Fibroblast of lung (primary cell): ENCODE results near the gene XPNPEP2. TPM values are rescaled to one million over a fixed set of nuclear protein-coding genes. Genes with fewer than 3 reads are reported as not detected.

Experiments
- DNase-seq, 2 donors: peaks; one replicate each; pipeline versions ENCODE4 v3.0.0 to v3.0.0-alpha.2; 2010; ENCODE audit warnings: low read depth in 2 of 2
- H2AFZ ChIP-seq: 2 replicates; pipeline ENCODE4 v1.5.1; 2012; ENCODE audit warnings: low read length, control low read depth, inconsistent platforms
- H3K27ac ChIP-seq: 2 replicates; pipeline ENCODE4 v1.5.1; 2011; ENCODE audit warnings: low read length, control low read depth; ENCODE audit not compliant: insufficient read depth
- H3K27me3 ChIP-seq: 2 replicates; pipeline ENCODE4 v1.5.1; 2011; ENCODE audit warnings: mild to moderate bottlenecking, low read length; ENCODE audit not compliant: control insufficient read depth, insufficient read depth
- H3K36me3 ChIP-seq: 2 replicates; pipeline ENCODE4 v1.5.1; 2011; ENCODE audit warnings: low read length; ENCODE audit not compliant: control insufficient read depth, insufficient read depth
- H3K4me1 ChIP-seq: 2 replicates; pipeline ENCODE4 v1.5.1; 2011; ENCODE audit warnings: low read length; ENCODE audit not compliant: control insufficient read depth, insufficient read depth; ENCODE audit errors: extremely low read depth
- H3K4me2 ChIP-seq: 2 replicates; pipeline ENCODE4 v1.5.1; 2011; ENCODE audit warnings: low read length, control low read depth; ENCODE audit not compliant: insufficient read depth; ENCODE audit errors: extremely low read depth
- H3K4me3 ChIP-seq, 4 experiments: fragments of 200-600 bp in 1 of 4; sonication (generic) in 1 of 4; replicated peaks in 1 of 4; 2 replicates each; pipeline ENCODE4 v1.5.1; 2011 to 2016; ENCODE audit warnings: low read length in 4 of 4, low read depth in 3 of 4, mild to moderate bottlenecking in 3 of 4, control low read depth in 2 of 4, inconsistent platforms in 1 of 4, mixed read lengths in 1 of 4; ENCODE audit not compliant: insufficient read depth in 1 of 4; ENCODE audit errors: control extremely low read depth in 1 of 4
- H3K79me2 ChIP-seq: 2 replicates; pipeline ENCODE4 v1.5.1; 2012; ENCODE audit warnings: mild to moderate bottlenecking, low read length, inconsistent platforms; ENCODE audit not compliant: control insufficient read depth, insufficient read depth
- H3K9ac ChIP-seq: 2 replicates; pipeline ENCODE4 v1.5.1; 2011; ENCODE audit warnings: mild to moderate bottlenecking, low read length, control low read depth; ENCODE audit not compliant: insufficient read depth
- H3K9me3 ChIP-seq: 2 replicates; pipeline ENCODE4 v1.5.1; 2012; ENCODE audit warnings: low read depth, low read length; ENCODE audit not compliant: control insufficient read depth, insufficient read depth
- H4K20me1 ChIP-seq: 2 replicates; pipeline ENCODE4 v1.5.1; 2011; ENCODE audit warnings: low read length; ENCODE audit not compliant: control insufficient read depth, insufficient read depth; ENCODE audit errors: extremely low read depth
- CTCF ChIP-seq, 2 donors: IDR thresholded peaks in 1 of 2; conservative IDR thresholded peaks in 1 of 2; 1 replicate in 1 of 2; 2 replicates in 1 of 2; pipeline ENCODE4 v1.5.1; 2011 to 2012; ENCODE audit warnings: low read length in 2 of 2, control low read depth in 1 of 2, inconsistent platforms in 1 of 2, low read depth in 1 of 2, mild to moderate bottlenecking in 1 of 2
- EZH2 ChIP-seq: IDR thresholded peaks from 2 replicates; pipeline ENCODE4 v1.5.1; 2012; ENCODE audit warnings: low read length, control low read depth, mild to moderate bottlenecking; ENCODE audit errors: missing control alignments
- polyA plus RNA-seq, 2 donors: library from polyadenylated mRNA; depleted of rRNA in 1 of 2; stranded (reverse) in 1 of 2; unstranded in 1 of 2; fragments of >200 nt; gene quantifications; 2 replicates each; pipeline ENCODE4 v1.2.1, GENCODE V29; 2011 to 2012; ENCODE audit warnings: missing spikeins in 1 of 2
- total RNA-seq: library from RNA; depleted of rRNA; stranded (reverse); fragments of >200 nt; gene quantifications from 2 replicates; pipeline ENCODE4 v1.2.1, GENCODE V29; 2014

The XPNPEP2 gene
- total and polyA plus RNA-seq, 2 donors (not counting 1 experiment from before 2014, with no cell fraction given): 0.16 to 0.17 TPM

GRCh38 chrX:129800186-129800585, 61.4 kb downstream of the XPNPEP2 start:
- no peak overlapping the region for H3K27ac ChIP-seq
- H3K36me3 ChIP-seq: no peaks in the 10 kb centered on the region
- no peak overlapping the region for H2AFZ ChIP-seq
- H3K27me3 ChIP-seq: no peaks in the 10 kb centered on the region
- H3K9ac ChIP-seq: no peak overlapping the region
- no peaks in the 10 kb centered on the region for H3K79me2 ChIP-seq
- no peaks in the 10 kb centered on the region for H3K4me1 ChIP-seq
- no peak for DNase-seq
- H3K4me2 ChIP-seq: no peak overlapping the region
- TF ChIP-seq CTCF (conservative IDR thresholded peaks at IDR 0.05 in 1 of 2, IDR thresholded peaks at IDR 0.05 in 1 of 2; ENCODE audit: low read depth in 1 of 2, low read length in 2 of 2) (no peak), EZH2 (no peak)
- H4K20me1 ChIP-seq: no peaks in the 10 kb centered on the region
- H3K4me3 ChIP-seq: no peak overlapping the region
- H3K9me3 ChIP-seq: no peaks in the 10 kb centered on the region

- DNase-seq: no peak
- H2AFZ ChIP-seq: no peak overlapping the region
- H3K4me1 ChIP-seq: no peaks in the 10 kb centered on the region
- H4K20me1 ChIP-seq: no peaks in the 10 kb centered on the region
- H3K9ac ChIP-seq: no peak overlapping the region
- H3K27me3 ChIP-seq: no peaks in the 10 kb centered on the region
- no peaks in the 10 kb centered on the region for H3K36me3 ChIP-seq
- TF ChIP-seq EZH2 (no peak), CTCF (conservative IDR thresholded peaks at IDR 0.05 in 1 of 2, IDR thresholded peaks at IDR 0.05 in 1 of 2; ENCODE audit: low read depth in 1 of 2, low read length in 2 of 2) (no peak)
- no peak overlapping the region for H3K4me3 ChIP-seq
- no peaks in the 10 kb centered on the region for H3K9me3 ChIP-seq
- no peaks in the 10 kb centered on the region for H3K79me2 ChIP-seq
- no peak overlapping the region for H3K27ac ChIP-seq
- no peak overlapping the region for H3K4me2 ChIP-seq
These were observed 64.1 kb downstream of the XPNPEP2 start for GRCh38 chrX:129802863-129803262.

GRCh38 chrX:129804806-129805205, 66.0 kb downstream of the XPNPEP2 start:
- no peak overlapping the region for H3K4me3 ChIP-seq
- H3K36me3 ChIP-seq: no peaks in the 10 kb centered on the region
- no peaks in the 10 kb centered on the region for H3K9me3 ChIP-seq
- no peak for DNase-seq
- H3K4me1 ChIP-seq: no peaks in the 10 kb centered on the region
- TF ChIP-seq EZH2 (no peak), CTCF (conservative IDR thresholded peaks at IDR 0.05 in 1 of 2, IDR thresholded peaks at IDR 0.05 in 1 of 2; ENCODE audit: low read depth in 1 of 2, low read length in 2 of 2) (no peak)
- no peak overlapping the region for H2AFZ ChIP-seq
- no peak overlapping the region for H3K4me2 ChIP-seq
- no peak overlapping the region for H3K9ac ChIP-seq
- no peaks in the 10 kb centered on the region for H3K79me2 ChIP-seq
- no peaks in the 10 kb centered on the region for H4K20me1 ChIP-seq
- H3K27ac ChIP-seq: no peak overlapping the region
- H3K27me3 ChIP-seq: no peaks in the 10 kb centered on the region
